Endodermal cell (in vitro differentiated cells): ENCODE measurements around the gene PELI1. TPM values are rescaled to one million over a fixed set of nuclear protein-coding genes. Genes with fewer than 3 reads are reported as not detected.
"Not testable (repeated sequence)": the region's sequence is repeated elsewhere in the genome, so short reads cannot be mapped to it uniquely, and the experiment has no call there.

Source experiments
- DNase-seq: peaks from one replicate; pipeline ENCODE4 v3.0.0-alpha.2; 2017
- H3K27ac ChIP-seq: 2 replicates; pipeline ENCODE4 v1.5.1; 2013; ENCODE audit warnings: mild to moderate bottlenecking, low read depth, low read length, moderate library complexity
- H3K27me3 ChIP-seq: 2 replicates; pipeline ENCODE4 v1.6.1; 2013; ENCODE audit warnings: mild to moderate bottlenecking, low read length, moderate library complexity; ENCODE audit not compliant: insufficient read depth, control insufficient read depth, poor library complexity, severe bottlenecking
- H3K36me3 ChIP-seq: 2 replicates; pipeline ENCODE4 v1.7.0; 2013; ENCODE audit warnings: mild to moderate bottlenecking, low read length, moderate library complexity; ENCODE audit not compliant: control insufficient read depth, insufficient read depth
- H3K4me1 ChIP-seq: one replicate; pipeline ENCODE4 v1.7.0; 2013; ENCODE audit warnings: low read length; ENCODE audit not compliant: control insufficient read depth, insufficient read depth
- H3K4me3 ChIP-seq: 2 replicates; pipeline ENCODE4 v1.5.1; 2013; ENCODE audit warnings: mild to moderate bottlenecking, low read length, moderate library complexity
- H3K9ac ChIP-seq: 2 replicates; pipeline ENCODE4 v1.6.1; 2013; ENCODE audit warnings: mild to moderate bottlenecking, low read length, moderate library complexity; ENCODE audit not compliant: poor library complexity, severe bottlenecking; ENCODE audit errors: extremely low read depth
- H3K9me3 ChIP-seq: 2 replicates; pipeline ENCODE4 v1.6.1; 2013; ENCODE audit warnings: mild to moderate bottlenecking, low read length, moderate library complexity; ENCODE audit not compliant: control insufficient read depth
- H3K27ac Mint-ChIP-seq: 2 replicates; pipeline ENCODE4 v1.8.0; 2020; ENCODE audit warnings: mixed read lengths
- H3K27me3 Mint-ChIP-seq: 2 replicates; pipeline ENCODE4 v1.8.0; 2021; ENCODE audit warnings: mild to moderate bottlenecking, mixed read lengths; ENCODE audit not compliant: insufficient read depth
- H3K36me3 Mint-ChIP-seq: 2 replicates; pipeline ENCODE4 v1.8.0; 2020; ENCODE audit warnings: low read depth, mixed read lengths
- H3K4me1 Mint-ChIP-seq: 2 replicates; pipeline ENCODE4 v1.8.0; 2020; ENCODE audit warnings: mixed read lengths
- H3K4me3 Mint-ChIP-seq: 2 replicates; pipeline ENCODE4 v1.8.0; 2020; ENCODE audit warnings: mild to moderate bottlenecking, moderate library complexity, mixed read lengths
- H3K9me3 Mint-ChIP-seq: 2 replicates; pipeline ENCODE4 v1.8.0; 2020; ENCODE audit warnings: mild to moderate bottlenecking, mixed read lengths
- WGBS, 2 experiments: methylation state at CpG; one replicate each; pipeline versions ENCODE4 v1.1.5 to v1.1.7; 2013; ENCODE audit warnings: missing lambda C conversion rate in 2 of 2, mixed read lengths in 1 of 2; ENCODE audit not compliant: insufficient coverage in 1 of 2, insufficient read length in 1 of 2; 5-methylcytosine and 5-hydroxymethylcytosine counted together
- total RNA-seq, 2 donors: library from RNA; stranded (reverse); fragmentation: NEBNext Ultra II Directional in 1 of 2; extraction: Animal tissue kit (Norgen Biotek cat#: 25700) in 1 of 2; gene quantifications; 2 replicates in 1 of 2; 3 replicates in 1 of 2; pipeline ENCODE4 v1.2.1, GENCODE V29; 2021
- TF ChIP-seq, protein P1 (sequence below): fragments of 200-600 bp; sonication (generic); conservative IDR thresholded peaks from 2 replicates; pipeline ENCODE4 v1.5.0; 2021; ENCODE audit warnings: antibody characterized with exemption, mild to moderate bottlenecking

PELI1 gene
- total RNA-seq, 2 donors from 2014 or later, result 178 to 184 TPM

DNA sequence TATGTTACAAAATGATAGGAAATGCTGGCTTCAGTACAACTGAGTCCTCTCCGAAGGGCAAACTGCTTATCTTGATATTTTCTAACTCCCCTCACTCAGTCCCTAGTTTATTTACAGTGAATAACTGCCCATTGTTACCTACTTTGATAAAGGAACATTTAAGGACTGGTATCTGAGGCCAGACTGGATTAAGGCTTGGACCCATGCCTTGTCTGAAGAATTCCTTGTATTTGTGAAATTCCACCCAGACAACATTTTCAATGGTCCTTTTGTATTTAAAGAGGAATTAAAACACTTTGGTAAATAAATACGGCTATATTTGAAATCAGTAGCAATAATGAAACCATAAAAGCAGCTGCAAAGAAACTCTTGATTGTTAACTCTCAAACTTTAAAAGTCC is 58.3 kb downstream of the PELI1 start:
- no peak for DNase-seq

DNA sequence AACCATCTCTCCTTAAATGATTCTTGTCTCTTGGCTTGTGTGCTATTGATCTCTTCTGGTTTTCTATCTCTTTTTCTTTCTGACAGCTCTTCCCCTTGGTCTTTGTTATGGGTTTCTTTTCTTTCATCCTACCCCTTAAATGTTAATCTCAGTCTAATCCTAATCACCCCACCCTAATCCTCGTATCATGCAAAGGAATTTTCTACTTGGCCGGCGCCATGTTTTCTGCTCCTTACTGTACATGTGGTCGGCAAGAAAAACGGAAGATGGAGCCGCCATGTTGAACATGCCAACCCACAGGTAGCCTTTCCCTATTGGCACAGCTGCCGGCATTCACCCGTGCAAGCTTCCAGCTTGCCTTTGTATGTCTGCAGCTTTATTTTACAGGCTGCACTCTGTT is 63.2 kb downstream of the PELI1 start:
- Histone ChIP-seq H3K4me1 (peaks cover 14% of the 10 kb centered on the region), H3K27me3 (no peaks in the 10 kb centered on the region), H3K4me3 (no peak overlapping the region), H3K36me3 (no peaks in the 10 kb centered on the region), H3K9me3 (no peaks in the 10 kb centered on the region), H3K27ac (no peak overlapping the region), H3K9ac (no peak overlapping the region)
- no peaks in the 10 kb centered on the region for H3K9me3 Mint-ChIP-seq
- peaks cover 10% of the 10 kb centered on the region for H3K36me3 Mint-ChIP-seq
- TF ChIP-seq, protein P1, sequence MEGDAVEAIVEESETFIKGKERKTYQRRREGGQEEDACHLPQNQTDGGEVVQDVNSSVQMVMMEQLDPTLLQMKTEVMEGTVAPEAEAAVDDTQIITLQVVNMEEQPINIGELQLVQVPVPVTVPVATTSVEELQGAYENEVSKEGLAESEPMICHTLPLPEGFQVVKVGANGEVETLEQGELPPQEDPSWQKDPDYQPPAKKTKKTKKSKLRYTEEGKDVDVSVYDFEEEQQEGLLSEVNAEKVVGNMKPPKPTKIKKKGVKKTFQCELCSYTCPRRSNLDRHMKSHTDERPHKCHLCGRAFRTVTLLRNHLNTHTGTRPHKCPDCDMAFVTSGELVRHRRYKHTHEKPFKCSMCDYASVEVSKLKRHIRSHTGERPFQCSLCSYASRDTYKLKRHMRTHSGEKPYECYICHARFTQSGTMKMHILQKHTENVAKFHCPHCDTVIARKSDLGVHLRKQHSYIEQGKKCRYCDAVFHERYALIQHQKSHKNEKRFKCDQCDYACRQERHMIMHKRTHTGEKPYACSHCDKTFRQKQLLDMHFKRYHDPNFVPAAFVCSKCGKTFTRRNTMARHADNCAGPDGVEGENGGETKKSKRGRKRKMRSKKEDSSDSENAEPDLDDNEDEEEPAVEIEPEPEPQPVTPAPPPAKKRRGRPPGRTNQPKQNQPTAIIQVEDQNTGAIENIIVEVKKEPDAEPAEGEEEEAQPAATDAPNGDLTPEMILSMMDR, result no peak
- no peak for DNase-seq
- no peak overlapping the region for H3K27ac Mint-ChIP-seq
- no peak overlapping the region for H3K4me3 Mint-ChIP-seq
- H3K27me3 Mint-ChIP-seq, result no peaks in the 10 kb centered on the region
- H3K4me1 Mint-ChIP-seq, result peaks cover 45% of the 10 kb centered on the region
- WGBS, 2 experiments, result 93 to 98% methylated on average over 8 of the region's 8 CpGs

More for the DNA sequence above, 58.3 kb downstream of the PELI1 start:
- Mint-ChIP-seq H3K9me3 (no peaks in the 10 kb centered on the region), H3K27ac (peak overlapping the region; percentile 75), H3K4me1 (peaks cover 66% of the 10 kb centered on the region), H3K4me3 (no peak overlapping the region), H3K36me3 (peaks cover 25% of the 10 kb centered on the region), H3K27me3 (no peaks in the 10 kb centered on the region)
- TF ChIP-seq, protein P1, result no peak
- peaks cover 8% of the 10 kb centered on the region for H3K36me3 ChIP-seq
- H3K4me3 ChIP-seq, result peak overlapping the region; percentile 35
- H3K9ac ChIP-seq, result no peak overlapping the region
- H3K27ac ChIP-seq, result no peak overlapping the region
- H3K9me3 ChIP-seq, result no peaks in the 10 kb centered on the region
- H3K4me1 ChIP-seq, result peaks cover 7% of the 10 kb centered on the region
- WGBS, 2 experiments, result 30 to 40% methylated on average over 1 to 2 of the region's 2 CpGs
- no peaks in the 10 kb centered on the region for H3K27me3 ChIP-seq

GRCh38 chr2:64080179-64080578 is 64.0 kb downstream of the PELI1 start:
- TF ChIP-seq, protein P1, result no peak
- no peaks in the 10 kb centered on the region for H3K27me3 ChIP-seq
- DNase-seq, result no peak
- Mint-ChIP-seq H3K27ac (peak overlapping the region; percentile 31), H3K4me1 (peaks cover 37% of the 10 kb centered on the region), H3K9me3 (no peaks in the 10 kb centered on the region), H3K36me3 (peaks cover 10% of the 10 kb centered on the region), H3K4me3 (no peak overlapping the region), H3K27me3 (no peaks in the 10 kb centered on the region)
- no peak overlapping the region for H3K27ac ChIP-seq
- H3K9ac ChIP-seq, result no peak overlapping the region
- peak overlapping the region; percentile 26 for H3K4me3 ChIP-seq
- peaks cover 14% of the 10 kb centered on the region for H3K4me1 ChIP-seq
- H3K36me3 ChIP-seq, result no peaks in the 10 kb centered on the region
- WGBS, 2 experiments, result 86 to 88% methylated on average over 1 of the region's 1 CpG
- H3K9me3 ChIP-seq, result no peaks in the 10 kb centered on the region

- not testable (repeated sequence) for H3K4me3 Mint-ChIP-seq, H3K36me3 Mint-ChIP-seq, H3K27me3 Mint-ChIP-seq, H3K9ac ChIP-seq, H3K9me3 ChIP-seq, DNase-seq, H3K9me3 Mint-ChIP-seq, H3K27ac ChIP-seq, H3K27me3 ChIP-seq, H3K36me3 ChIP-seq
- Mint-ChIP-seq H3K27ac (peak overlapping the region; percentile 36), H3K4me1 (peaks cover 35% of the 10 kb centered on the region)
- H3K4me1 ChIP-seq, result peaks cover 12% of the 10 kb centered on the region
- WGBS, 2 experiments, result 85 to 93% methylated on average over 4 to 6 of the region's 6 CpGs
- H3K4me3 ChIP-seq, result peak overlapping the region; percentile 26
Measured at GRCh38 chr2:64079688-64080087, 64.5 kb downstream of the PELI1 start.

DNA sequence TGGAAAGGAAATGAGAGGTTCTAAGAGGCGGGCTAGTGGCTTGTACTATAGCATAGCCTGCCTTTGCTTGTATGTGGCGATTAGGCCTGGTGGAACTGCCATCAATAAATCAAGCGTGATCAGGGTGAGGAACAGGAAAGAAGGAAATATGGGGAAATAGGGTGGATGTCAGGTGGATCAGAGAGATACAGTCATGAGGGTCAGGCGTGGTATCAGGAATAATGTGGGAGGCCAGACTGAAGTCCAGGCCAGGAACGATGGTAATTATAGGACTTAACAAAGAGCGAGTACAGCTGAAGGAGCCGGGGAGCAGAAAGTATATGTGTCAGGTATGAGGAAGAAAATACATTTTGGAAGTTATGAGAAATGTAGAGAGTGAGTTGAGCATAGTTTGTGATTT is 67.4 kb downstream of the PELI1 start:
- H3K9ac ChIP-seq, H3K9me3 ChIP-seq, H3K36me3 Mint-ChIP-seq, H3K4me3 Mint-ChIP-seq, H3K27me3 Mint-ChIP-seq, H3K27ac Mint-ChIP-seq, DNase-seq, H3K27me3 ChIP-seq, H3K9me3 Mint-ChIP-seq, H3K36me3 ChIP-seq, H3K4me3 ChIP-seq, H3K27ac ChIP-seq: not testable (repeated sequence)
- peaks cover 36% of the 10 kb centered on the region for H3K4me1 Mint-ChIP-seq
- 95 to 100% methylated on average over 7 of the region's 7 CpGs for WGBS, 2 experiments
- peaks cover 13% of the 10 kb centered on the region for H3K4me1 ChIP-seq
